Measurements from ENCODE around the gene DAAM1. TPM values are rescaled to one million over a fixed set of nuclear protein-coding genes. Genes with fewer than 3 reads are reported as not detected.
A peak's percentile ranks its signal among the peaks of the same experiment; 100 is the strongest.

Gene DAAM1
- polyA plus RNA-seq, 1 experiment, result 9.8 TPM

DNA sequence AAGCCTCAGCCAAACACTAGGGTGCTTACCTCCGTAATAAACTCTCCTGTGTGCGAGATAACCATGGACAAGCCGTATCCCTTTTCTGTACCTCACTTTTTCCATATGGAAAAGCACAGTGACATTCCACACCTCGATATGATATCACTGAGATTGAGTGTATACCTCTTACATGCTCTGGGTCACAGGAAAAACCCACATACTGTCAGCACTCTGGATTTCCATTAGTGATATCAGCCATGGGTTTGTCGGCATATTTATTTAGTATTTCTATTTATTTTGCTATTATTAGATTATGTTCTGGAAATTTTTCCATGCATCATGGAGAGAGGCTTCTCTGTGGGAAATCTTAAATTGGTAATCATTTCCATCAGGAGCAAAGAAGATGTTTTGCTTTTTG, 28.0 kb upstream of the DAAM1 start:
- H3K27ac ChIP-seq (ENCODE audit: low read depth, low read length), result no peak overlapping the region
- no peak for DNase-seq (ENCODE audit: low read depth, low spot score)
- ChIA-PET POLR2A (interaction anchor here (1.4 kb wide), 1 partner anchor 29 kb away, joined by 3 read pairs; no protein-coding TSS in a partner anchor), CTCF (interaction anchor here (0.7 kb wide), 1 partner anchor 36 kb away, joined by 3 read pairs; no protein-coding TSS in a partner anchor)
- TF ChIP-seq, protein P1, sequence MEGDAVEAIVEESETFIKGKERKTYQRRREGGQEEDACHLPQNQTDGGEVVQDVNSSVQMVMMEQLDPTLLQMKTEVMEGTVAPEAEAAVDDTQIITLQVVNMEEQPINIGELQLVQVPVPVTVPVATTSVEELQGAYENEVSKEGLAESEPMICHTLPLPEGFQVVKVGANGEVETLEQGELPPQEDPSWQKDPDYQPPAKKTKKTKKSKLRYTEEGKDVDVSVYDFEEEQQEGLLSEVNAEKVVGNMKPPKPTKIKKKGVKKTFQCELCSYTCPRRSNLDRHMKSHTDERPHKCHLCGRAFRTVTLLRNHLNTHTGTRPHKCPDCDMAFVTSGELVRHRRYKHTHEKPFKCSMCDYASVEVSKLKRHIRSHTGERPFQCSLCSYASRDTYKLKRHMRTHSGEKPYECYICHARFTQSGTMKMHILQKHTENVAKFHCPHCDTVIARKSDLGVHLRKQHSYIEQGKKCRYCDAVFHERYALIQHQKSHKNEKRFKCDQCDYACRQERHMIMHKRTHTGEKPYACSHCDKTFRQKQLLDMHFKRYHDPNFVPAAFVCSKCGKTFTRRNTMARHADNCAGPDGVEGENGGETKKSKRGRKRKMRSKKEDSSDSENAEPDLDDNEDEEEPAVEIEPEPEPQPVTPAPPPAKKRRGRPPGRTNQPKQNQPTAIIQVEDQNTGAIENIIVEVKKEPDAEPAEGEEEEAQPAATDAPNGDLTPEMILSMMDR (IDR thresholded peaks at IDR 0.05; ENCODE audit: low read depth, low read length), result no peak
- H3K4me3 ChIP-seq (ENCODE audit: low read depth, low read length), result no peak overlapping the region
- no peaks in the 10 kb centered on the region for H3K27me3 ChIP-seq (ENCODE audit: control insufficient read depth, insufficient read depth, low read length)
- no peaks in the 10 kb centered on the region for H3K9me3 ChIP-seq (ENCODE audit: control insufficient read depth, insufficient read depth, low read length)

DNA sequence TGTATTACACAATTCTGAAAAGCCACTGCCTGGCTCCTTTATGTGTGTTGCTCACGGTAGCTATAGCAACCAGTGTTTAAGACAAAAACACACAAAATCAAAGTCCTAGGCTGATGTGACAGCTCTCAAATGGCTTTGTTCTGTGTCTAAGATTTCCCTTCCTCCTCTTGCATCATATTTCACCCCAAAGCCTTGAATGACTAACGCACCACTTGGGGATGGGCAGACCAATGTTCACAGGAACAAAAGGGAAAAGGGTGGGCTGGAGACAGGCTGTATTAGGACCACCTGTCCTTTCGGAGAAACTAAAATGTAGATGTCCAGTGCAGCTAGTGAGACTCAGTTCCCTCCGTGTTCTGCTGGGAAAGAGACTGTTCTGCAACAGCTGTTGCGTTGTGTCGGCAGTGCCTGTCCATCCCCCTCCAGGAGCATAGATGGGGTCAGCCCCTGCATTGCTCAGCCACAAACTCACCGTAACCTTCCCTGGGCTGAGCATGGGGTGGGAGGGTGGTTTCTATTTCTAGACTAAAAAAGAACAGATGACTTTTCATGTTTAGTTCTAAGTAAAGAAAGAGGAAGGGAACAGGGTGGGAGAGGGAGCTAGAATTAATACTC, 26.8 kb upstream of the DAAM1 start:
- H3K27ac ChIP-seq (ENCODE audit: low read depth, low read length), result peak overlapping the region; percentile 54
- H3K4me3 ChIP-seq (ENCODE audit: low read depth, low read length), result peak overlapping the region; percentile 11
- H3K27me3 ChIP-seq (ENCODE audit: control insufficient read depth, insufficient read depth, low read length), result no peaks in the 10 kb centered on the region
- no peaks in the 10 kb centered on the region for H3K9me3 ChIP-seq (ENCODE audit: control insufficient read depth, insufficient read depth, low read length)
- peak; percentile 33 for DNase-seq (ENCODE audit: low read depth, low spot score)
- ChIA-PET POLR2A (interaction anchor here (1.4 kb wide), 1 partner anchor 27 kb away, joined by 3 read pairs; no protein-coding TSS in a partner anchor), CTCF (no interaction called here)
- TF ChIP-seq, protein P1 (IDR thresholded peaks at IDR 0.05; ENCODE audit: low read depth, low read length), result no peak

DNA sequence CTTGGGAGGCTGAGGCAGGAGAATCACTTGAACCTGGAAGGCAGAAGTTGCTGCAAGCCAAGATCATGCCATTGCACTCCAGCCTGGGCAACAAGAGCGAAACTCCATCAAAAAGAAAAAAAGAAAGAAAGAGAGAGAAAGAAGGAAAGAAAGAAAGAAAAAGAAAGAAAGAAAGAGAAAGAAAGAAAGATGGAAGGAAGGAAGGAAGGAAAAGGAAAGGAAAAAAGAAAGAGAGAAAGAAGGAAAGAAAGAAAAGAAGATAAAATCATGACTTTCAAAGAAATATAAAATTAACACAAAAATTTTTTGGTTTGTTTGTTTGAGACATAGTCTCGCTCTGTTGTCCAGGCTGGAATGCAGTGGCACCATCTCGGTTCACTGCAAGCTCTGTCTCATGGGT, 22.2 kb upstream of the DAAM1 start:
- ChIA-PET POLR2A (no interaction called here), CTCF (no interaction called here)
- TF ChIP-seq, protein P1 (IDR thresholded peaks at IDR 0.05; ENCODE audit: low read depth, low read length), result no peak
- Histone ChIP-seq H3K27ac (ENCODE audit: low read depth, low read length) (no peak overlapping the region), H3K9me3 (ENCODE audit: control insufficient read depth, insufficient read depth, low read length) (no peaks in the 10 kb centered on the region), H3K27me3 (ENCODE audit: control insufficient read depth, insufficient read depth, low read length) (no peaks in the 10 kb centered on the region), H3K4me3 (ENCODE audit: low read depth, low read length) (no peak overlapping the region)
- DNase-seq (ENCODE audit: low read depth, low spot score), result no peak

- ChIA-PET CTCF (no interaction called here), POLR2A (no interaction called here)
- Histone ChIP-seq H3K27ac (ENCODE audit: low read depth, low read length) (no peak overlapping the region), H3K27me3 (ENCODE audit: control insufficient read depth, insufficient read depth, low read length) (peaks cover 12% of the 10 kb centered on the region), H3K9me3 (ENCODE audit: control insufficient read depth, insufficient read depth, low read length) (no peaks in the 10 kb centered on the region), H3K4me3 (ENCODE audit: low read depth, low read length) (no peak overlapping the region)
- no peak for DNase-seq (ENCODE audit: low read depth, low spot score)
- TF ChIP-seq, protein P1 (IDR thresholded peaks at IDR 0.05; ENCODE audit: low read depth, low read length), result no peak
These were observed 13.1 kb upstream of the DAAM1 start for GRCh38 chr14:59175404-59175803.

- no peak overlapping the region for H3K4me3 ChIP-seq (ENCODE audit: low read depth, low read length)
- POLR2A ChIA-PET, result no interaction called here
- CTCF ChIA-PET, result no interaction called here
- no peak for DNase-seq (ENCODE audit: low read depth, low spot score)
- TF ChIP-seq, protein P1 (IDR thresholded peaks at IDR 0.05; ENCODE audit: low read depth, low read length), result no peak
- H3K9me3 ChIP-seq (ENCODE audit: control insufficient read depth, insufficient read depth, low read length), result no peaks in the 10 kb centered on the region
- peaks cover 13% of the 10 kb centered on the region for H3K27me3 ChIP-seq (ENCODE audit: control insufficient read depth, insufficient read depth, low read length)
- H3K27ac ChIP-seq (ENCODE audit: low read depth, low read length), result no peak overlapping the region
These were observed 11.7 kb upstream of the DAAM1 start for GRCh38 chr14:59176765-59177164.

Data from AG04450 (cell line).